ENCODE data around the gene SHMT2.
"Not testable (repeated sequence)": the region's sequence is repeated elsewhere in the genome, so short reads cannot be mapped to it uniquely, and the experiment has no call there.

SHMT2 gene

GRCh38 chr12:57266681-57267080, 37.2 kb downstream of the SHMT2 start:
- DNase-seq (ENCODE audit: low read depth): no peak

GRCh38 chr12:57268264-57268663, 38.8 kb downstream of the SHMT2 start:
- DNase-seq (ENCODE audit: low read depth): no peak

GRCh38 chr12:57270966-57271470, 41.5 kb downstream of the SHMT2 start:
- no peak for DNase-seq (ENCODE audit: low read depth)

GRCh38 chr12:57272337-57273151, 43.0 kb downstream of the SHMT2 start:
- no peak for DNase-seq (ENCODE audit: low read depth)

GRCh38 chr12:57273516-57273915, 44.0 kb downstream of the SHMT2 start:
- DNase-seq (ENCODE audit: low read depth): no peak

- not testable (repeated sequence) for DNase-seq (ENCODE audit: low read depth)
These were observed 46.7 kb downstream of the SHMT2 start for GRCh38 chr12:57276233-57276632.

- no peak for DNase-seq (ENCODE audit: low read depth)
These were observed 47.5 kb downstream of the SHMT2 start for GRCh38 chr12:57276935-57277563.

- no peak for DNase-seq (ENCODE audit: low read depth)
These were observed 49.2 kb downstream of the SHMT2 start for GRCh38 chr12:57278465-57279381.

GRCh38 chr12:57280211-57281062, 50.9 kb downstream of the SHMT2 start:
- peak; percentile 77 for DNase-seq (ENCODE audit: low read depth)

GRCh38 chr12:57282073-57282472, 52.6 kb downstream of the SHMT2 start:
- not testable (repeated sequence) for DNase-seq (ENCODE audit: low read depth)

All from stimulated activated CD4-positive, alpha-beta T cell treated with anti-CD3 and anti-CD28 coated beads, Interleukin-2, amount 100 ng/mL, for 4 hours (primary cell).